Stimulated activated CD4-positive, alpha-beta T cell treated with anti-CD3 and anti-CD28 coated beads, Interleukin-15, amount 100 ng/mL, for 48 hours (primary cell): ENCODE results near the gene ADGRA1.

Experiments used
- DNase-seq, 2 donors: peaks; one replicate each; pipeline ENCODE4 v3.0.0-alpha.2; 2020; ENCODE audit warnings: low read depth in 2 of 2

ADGRA1 gene

DNA sequence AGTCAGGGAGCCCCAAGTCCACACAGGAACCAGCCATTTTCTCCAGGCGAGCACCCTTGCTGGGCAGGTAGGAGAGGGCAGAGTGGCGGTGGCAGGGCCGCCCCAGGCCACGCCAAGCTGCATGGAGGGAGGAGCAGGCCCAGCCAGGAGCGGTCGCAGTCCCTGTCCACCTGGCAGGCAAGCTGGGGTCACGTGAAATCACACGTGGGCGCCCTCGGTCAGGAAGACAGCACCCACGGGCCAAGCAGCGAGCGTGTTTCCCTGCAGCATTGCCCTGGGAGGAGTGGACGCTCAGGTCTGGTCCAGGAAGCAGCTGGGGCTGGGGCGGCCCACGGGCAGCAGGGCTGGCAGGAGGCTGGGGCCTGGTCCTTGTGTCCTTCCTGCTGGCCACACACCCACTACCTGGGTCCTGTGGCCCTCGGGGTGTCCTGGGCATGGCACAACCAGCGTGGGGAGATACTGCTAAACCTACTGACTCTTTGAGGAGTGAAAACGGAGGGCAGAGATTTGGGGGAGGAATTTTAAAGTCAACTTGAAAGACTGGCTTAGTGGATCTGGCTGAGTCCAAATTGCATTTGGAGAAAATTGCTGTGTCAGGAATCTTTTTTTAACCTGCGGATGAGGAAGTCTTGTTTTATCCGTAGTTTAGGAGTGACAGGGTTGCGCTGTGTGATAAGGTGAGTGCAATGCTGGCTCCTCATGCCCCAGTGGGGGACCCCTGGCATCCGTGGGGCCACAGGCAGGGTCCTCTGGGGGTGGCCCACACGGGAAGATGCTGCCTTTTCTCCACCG is 12.2 kb upstream of the ADGRA1 start:
- no peak for DNase-seq

DNA sequence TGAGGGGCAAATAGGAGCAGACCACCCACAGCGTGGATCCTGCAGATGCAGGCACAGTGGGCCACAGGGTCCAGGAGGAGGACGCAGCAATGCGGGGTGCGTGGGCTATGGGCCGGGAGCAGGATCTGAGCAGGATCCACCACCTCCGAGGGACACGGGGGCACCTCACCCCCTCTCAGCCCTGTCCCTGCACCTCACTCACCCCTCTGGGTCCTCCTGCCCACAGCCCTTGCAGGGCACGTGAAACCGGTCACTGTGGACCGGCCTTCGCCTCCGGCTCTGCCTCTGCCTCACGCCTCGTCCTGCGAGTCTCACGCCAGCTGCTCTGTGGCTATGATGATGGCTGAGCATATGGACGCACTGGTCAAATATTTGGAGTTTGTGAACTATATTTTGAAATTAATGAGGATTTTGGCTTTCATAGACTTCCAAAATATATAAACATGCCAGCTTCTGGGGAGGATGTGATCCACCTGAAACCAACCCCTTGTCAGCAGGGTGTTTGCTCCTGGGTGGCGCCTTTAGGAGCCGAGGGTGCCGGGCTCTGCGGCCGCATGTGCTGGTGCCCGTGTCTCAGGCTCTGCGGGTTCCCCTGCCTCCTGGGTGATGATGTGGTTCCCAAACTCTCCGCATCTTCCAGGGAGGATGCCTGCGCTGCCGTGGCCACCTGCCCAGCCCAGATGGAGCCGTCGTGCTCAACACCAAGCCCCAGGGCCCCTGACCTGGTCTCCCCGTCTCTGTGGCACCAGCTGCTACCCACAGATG is 11.3 kb upstream of the ADGRA1 start:
- no peak for DNase-seq

DNA sequence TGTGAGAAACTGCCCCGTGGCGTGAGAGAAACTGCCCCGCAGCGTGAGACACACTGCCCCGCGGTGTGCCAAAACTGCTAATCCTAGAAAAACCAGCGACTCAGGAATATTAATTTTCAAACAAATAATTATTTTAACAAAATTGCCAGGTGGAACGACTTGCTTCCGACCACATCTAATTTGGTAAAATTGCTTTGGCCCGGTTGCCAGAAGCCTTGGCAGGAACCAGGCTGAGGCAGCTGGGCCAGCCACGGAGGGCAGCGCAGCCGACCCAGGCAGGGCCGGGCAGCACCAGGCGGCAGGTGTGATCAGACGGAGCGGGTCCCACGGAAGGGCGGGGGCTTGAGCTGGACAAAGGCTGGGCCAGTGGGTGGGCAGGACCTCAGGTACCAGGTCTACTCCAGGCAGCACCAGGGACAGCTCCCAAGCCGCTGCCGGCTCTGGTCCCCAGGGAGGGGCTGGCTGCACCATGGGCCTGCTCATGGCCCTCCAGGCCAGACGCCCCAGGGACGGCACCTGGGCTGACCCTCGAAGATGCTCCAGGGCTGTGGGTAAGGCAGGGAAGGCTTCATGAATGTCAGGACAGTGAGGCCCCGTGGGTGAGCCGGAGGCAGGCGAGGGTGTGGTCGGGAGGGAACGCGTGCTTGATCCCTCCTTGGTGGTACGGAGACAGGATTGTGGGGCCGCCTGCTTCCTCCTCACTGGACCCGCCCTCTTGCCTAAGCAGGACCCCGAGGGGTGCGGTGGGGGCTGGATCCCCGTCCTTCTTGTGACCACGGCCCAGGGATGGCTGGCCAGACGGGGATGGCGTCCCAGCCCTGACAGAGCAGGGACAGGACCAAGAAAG is 7.7 kb upstream of the ADGRA1 start:
- DNase-seq: no peak

DNA sequence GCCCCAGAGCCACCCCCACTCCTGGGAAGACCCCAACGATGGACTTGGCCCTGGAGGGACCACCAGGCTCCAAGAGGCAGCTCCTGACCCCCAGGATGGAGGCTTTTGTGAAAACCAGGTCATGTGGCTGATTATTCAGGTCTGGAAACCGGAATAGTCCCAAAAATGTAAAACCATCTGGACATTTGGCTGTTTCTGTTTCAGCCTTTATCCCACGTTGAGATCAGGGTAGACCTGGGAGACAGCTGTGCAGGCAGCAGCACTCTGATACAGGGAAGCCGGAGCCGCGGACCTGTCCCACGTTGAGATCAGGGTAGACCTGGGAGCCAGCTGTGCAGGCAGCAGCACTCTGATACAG is 7.1 kb upstream of the ADGRA1 start:
- DNase-seq: no peak

DNA sequence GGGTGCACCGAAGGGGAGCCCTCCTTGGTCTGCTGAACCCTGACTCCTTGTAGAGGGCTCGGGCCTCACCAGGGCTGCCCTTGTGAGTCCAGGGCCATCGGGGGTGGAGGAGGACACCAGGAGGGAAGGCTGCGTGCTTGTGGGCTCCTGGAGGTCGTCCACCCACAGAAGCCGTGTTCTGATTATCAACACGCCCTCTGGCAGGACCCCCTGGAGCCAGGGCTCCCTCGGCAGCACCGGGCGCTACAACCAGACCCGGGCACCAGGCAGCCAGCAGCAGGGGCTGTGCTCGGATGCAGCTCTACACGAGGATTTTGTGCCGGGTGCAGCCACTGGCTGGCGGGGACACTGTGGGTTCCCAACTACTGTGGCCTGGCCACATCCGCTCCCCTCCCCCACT is 6.1 kb upstream of the ADGRA1 start:
- no peak for DNase-seq

- no peak for DNase-seq
Measured at GRCh38 chr10:133082685-133083421, 4.9 kb upstream of the ADGRA1 start.

DNA sequence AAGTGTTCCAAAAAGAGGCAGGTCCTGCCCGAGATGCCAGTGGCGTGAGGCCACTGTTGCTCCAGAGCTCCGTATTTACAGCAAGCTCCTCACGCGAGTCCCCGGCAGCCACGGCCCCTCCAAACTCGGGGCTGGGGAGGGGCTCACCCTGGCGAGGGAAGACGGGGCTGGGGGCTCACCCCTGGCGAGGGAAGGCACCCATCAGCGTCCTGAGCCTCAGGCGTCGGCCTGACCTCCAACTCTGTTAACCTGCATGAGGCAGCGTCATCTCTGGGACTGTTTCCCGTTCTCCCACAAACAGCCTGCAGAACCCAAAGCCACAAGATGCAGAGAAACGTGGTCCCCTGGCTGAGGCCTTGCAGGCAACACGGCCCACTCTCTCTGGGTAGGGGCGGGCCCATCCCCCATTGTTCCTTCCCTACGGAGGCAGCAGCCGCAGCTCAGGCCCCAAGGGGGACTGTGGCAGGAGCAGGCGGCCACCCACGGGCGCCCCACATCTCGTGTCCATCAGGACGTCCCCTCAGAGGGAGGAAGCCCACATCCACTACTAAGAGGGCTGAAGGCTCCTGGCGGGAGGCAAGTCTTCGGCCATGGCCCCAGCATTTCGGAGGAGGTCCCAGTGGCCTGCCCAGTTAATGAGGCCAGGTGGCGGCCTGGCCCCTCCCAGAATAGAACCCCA is 4.2 kb upstream of the ADGRA1 start:
- no peak for DNase-seq

DNA sequence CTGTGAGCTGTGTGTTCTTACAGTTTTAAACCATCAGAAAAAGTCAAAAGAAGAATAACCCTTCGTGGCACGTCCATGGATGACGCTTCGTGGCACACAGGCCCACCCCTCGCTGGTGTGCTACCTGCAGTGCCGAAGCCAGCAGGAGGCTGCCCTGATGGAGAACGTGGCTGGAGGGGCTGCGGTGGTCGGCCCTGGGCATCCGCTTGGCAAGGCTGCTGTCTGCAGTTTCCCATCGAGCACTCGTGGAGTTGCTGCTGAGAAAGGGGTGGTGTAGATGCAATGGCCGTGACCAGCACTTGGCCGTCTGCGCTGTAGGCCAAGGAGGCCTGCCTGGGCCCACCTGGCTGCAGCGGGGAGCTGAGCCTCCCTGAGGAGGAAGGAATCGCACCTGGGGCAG is 3.2 kb upstream of the ADGRA1 start:
- DNase-seq: no peak

- no peak for DNase-seq
Measured at GRCh38 chr10:133085251-133086125, 2.2 kb upstream of the ADGRA1 start.

DNA sequence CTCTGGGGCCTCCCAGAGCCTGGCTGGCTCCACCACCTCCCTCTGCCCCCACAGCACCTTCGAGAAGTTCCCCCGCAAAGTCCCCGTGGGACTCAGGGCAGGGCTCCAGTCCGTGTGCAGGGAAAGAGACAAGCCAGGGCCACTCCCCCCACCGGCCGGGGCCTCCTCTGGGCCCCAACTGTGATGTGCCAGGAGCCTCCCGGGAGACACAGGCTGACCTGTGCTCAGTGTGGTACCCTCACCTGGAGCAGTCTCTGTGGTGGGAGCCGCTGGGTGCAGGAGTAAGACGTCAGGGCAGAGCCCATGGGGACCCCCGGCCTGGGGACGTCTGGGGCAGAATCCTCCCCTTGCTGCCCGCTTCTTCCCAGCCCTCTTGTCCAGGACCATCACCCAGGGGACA is 1.5 kb upstream of the ADGRA1 start:
- DNase-seq: no peak

GRCh38 chr10:133087045-133087678 is 562 bp upstream of the ADGRA1 start:
- no peak for DNase-seq

DNA sequence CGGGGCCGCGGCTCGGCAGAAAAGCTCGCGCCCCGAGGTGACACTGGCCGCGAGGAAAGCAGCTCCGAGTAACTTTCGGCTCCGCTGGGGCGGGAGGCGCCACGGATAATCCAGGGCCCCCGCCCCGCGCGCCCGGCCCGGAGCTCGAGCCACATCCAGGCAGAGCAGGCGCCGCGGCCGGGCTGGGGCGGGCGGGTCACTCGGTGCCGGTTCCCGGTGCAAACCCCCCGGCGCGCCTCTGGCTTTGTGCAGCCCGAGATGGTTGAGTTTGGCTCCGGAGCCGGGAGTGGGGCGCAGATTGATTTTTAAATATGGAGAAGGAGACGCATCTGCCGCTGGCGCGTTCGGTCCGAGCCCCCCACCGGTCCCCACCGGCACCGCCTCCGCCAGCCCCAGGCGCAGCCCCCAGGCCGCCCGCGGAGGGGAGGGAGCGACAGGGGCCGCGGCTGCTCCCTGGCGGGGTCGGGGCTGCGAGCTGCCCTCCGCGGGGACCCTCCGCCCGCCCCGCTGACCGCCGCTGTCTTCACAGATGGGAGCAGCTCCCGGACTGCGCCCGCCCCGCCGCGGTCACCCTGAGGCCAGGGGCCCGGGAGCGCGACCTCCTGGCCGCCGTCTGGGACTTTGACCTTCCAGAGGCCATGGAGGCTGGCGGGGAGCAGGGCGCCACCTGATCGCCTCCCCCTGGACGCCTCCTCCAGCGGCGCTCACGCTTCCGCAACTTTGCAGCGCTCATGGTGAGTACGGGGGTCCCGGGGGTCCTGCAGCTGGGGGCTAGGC is 643 bp downstream of the ADGRA1 start:
- DNase-seq: no peak

DNA sequence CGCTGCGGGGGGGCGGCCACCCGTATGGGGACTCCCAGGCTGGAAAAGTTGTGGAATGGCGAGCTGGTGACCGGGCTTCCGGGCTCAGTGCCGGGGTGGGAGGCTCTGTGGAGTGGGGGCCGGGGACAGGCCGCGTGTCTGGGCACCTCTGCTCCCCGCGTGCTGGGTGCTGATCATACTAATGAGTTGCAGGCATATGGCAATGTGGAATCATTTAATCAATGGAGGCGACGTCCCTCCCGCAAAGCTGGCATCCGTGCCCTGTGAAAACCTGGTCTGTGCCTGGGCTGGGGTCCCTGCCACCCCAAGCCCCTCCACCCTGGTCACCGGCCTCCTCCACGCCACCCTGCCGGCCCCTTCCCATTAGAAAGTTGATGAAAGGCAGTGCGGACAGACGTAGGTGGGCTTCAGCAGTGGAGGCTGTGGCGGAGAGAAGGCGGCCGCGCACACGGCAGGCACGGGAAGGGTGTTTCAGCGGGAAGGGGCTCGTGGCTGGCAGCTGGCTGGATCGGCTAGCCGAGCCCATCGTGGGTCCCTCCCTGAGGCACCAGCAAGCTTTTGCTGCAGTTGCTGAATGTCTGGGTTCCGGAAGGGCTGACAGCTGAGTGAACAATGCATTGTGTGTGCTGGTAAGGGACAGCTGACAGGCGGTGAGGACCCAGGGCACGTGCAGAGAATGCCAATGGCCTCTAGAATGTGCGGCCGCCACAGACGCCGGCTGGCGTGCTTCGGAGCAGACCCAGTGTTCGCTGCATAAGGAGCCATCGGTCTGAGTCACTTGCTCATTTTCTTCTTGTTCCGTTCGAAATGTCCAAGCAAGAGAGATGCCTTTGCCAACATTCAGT is 1.5 kb downstream of the ADGRA1 start:
- no peak for DNase-seq

DNA sequence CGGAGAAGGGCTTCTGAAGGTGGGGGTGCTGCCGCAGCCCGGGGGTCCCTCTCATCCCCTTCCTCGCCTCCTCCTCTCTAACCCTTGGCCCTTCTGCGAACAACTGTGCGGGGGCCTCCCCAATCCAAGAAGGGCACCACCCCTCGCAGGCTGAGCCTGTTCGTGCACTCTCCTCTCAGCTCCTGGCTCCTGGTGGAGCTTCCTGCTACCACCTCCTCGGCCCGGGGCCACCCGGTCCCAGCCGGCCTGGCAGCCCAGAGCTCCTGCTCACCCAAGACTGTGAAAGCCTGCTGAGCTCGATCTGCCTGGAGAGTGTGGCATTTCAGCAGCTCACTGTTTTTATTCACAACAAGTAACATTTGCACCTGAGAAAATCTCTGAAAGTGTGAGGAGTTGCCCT is 2.4 kb downstream of the ADGRA1 start:
- DNase-seq: no peak

- DNase-seq: no peak
Measured at GRCh38 chr10:133090654-133091053, 2.9 kb downstream of the ADGRA1 start.

GRCh38 chr10:133091316-133091715 is 3.6 kb downstream of the ADGRA1 start:
- no peak for DNase-seq

DNA sequence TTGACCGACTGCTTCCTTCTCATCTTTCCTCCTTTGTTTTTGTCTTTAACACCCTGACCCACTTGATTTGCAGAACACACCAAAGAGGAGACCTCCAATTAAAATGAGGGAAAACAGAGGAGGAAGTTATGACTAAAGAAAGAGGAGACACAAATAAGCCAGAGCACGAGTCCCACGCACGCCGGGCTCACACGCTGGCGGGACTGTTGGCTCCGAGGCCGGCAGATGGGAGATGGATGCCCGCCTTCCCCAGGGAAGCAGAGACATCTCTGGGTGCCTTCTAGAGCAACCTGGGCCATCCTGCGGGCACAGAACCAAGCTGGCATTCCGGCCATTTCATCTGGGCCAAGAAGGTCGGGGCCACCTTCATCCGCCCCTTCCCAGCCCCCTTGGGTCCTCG is 5.6 kb downstream of the ADGRA1 start:
- DNase-seq: no peak

GRCh38 chr10:133094286-133094685 is 6.6 kb downstream of the ADGRA1 start:
- DNase-seq: no peak
